Non-pigmented ciliary epithelial cell (primary cell): ENCODE data around the gene HEXIM2.
A peak's percentile ranks its signal among the peaks of the same experiment; 100 is the strongest.
"Not testable (repeated sequence)": the region's sequence is repeated elsewhere in the genome, so short reads cannot be mapped to it uniquely, and the experiment has no call there.

Experiments used
- DNase-seq: peaks from one replicate; pipeline ENCODE4 v3.0.0-alpha.2; 2010; ENCODE audit warnings: low read depth

Gene HEXIM2

DNA sequence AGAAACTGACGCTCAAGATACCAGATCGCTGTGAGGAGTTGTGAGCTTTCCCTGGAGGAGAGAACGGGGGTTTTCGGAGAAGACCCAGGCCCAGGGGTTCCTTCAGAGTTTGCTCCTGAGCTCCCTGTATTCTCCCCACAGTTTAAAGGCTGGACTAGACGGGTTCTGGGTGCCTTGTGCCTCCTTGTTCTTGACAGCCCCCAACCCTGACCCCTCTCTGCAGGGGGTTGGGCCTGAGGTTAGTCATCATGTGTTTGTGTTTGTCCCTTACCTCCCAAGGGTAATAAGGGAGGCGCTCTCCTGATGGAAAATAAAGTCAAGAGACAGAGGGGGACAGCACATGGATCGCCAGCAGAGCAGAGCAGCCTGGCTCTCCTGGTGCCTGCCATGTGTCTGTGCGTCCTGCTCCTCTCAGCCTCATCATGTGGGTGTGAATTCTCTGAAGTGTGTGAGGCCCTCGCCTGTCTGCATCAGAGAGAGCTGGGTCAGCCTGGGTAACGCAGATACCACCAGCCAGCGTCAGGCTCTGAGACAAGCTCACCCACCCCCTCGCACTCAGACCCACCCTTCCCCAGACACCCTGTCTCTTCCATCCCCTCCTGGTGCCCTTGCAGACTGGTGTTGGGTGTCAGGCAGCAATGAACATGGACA is 8.7 kb downstream of the HEXIM2 start:
- no peak for DNase-seq

DNA sequence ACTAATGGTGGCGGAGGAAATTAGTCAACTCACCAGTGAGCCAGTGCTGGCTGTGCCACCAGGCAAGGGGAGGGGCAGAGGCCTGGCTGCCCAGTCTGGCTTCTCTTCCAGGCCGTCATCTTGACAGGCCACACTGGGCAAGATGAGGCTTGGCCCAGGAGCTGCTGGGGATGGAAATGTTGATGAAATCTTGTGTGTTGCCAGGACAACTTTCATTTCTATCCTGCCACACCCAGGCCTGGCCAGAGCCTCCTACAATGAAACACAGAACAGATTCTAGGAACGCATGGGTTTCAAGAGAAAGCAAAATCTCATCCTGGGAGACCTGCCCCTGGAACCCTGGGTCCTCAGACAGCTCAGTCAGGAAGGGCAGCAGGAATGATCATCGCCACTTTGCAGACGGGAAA is 9.3 kb downstream of the HEXIM2 start:
- DNase-seq: no peak

DNA sequence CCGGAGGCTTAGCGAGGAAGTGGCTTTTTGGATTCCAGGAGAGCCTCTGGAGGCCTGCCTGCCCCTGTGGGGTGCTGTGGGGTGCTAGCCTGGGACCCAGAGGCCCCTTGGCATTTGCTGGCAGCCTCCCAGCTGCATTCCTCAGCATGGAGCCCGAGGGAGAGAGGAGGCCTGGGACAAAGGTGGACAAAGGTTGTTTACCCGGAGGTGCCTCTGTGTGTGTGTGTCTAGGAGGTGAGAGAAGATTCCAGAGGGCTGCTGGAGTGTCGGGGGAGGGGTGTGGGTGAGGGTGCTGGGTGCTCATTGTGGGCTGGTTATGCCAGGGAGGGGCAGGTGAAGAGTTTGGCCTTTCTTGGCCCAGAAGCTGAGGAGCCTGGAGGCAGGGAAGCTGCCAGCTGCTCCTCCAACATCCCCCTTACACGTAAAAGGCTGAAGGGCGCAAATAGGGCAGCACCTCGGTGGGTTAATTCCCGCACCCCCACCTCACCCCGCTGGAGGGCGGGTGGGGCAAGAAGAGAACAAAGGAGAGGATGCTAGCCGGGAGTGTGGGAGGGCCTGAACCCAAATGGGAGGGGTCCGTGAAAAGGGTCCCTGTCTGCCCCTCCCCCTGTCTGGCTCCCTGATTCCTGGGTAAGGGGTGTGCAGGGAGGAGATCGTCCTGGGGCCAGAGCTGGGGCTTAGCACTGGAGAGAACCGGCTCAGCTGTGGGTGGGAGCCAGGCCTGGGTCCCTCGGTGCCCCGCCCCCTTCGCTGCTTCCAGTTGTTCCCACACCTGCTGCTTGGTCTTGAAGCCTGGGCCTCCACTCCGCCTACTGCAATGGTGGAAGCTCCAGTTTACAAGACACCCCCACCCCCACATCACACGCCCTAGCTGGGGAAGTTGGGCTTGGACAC is 9.9 kb downstream of the HEXIM2 start:
- no peak for DNase-seq

GRCh38 chr17:45172232-45172540 is 10.5 kb downstream of the HEXIM2 start:
- no peak for DNase-seq

DNA sequence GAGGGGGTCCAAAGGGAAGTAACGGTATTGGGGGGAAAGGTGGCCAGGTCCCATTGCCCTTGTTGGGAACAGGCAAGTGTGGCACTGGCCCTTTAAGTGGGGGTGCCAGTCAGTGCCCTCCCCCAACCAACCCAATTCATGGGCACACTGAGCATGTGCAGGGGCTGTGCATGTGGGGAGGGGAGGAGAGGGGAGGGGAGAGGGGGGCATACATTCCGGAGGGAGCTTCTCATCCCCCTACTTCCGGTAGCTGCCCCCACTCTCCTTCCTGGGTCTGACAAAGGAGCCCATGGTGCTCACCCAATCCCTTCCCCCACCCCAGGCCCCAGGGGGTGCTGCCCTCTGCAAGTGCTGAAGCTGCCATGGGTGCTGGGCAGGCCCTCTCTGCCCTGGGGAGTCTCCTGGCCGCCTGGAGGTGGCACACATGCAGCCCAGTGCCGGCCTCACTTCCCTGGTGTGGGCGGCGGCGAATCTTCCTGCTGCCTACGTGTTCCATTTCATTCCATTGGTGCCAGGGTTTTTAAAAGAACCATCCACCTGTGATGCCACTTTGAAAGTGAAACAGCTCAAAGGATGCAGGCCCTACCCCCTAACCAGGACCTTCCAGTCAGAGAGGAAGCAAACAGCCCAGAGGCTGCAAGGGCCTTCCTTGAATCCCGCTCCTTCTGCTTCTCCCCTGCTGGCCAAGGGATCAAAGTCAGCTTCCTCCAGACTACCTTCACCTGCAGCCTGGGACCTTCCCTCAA is 11.0 kb downstream of the HEXIM2 start:
- DNase-seq: no peak

GRCh38 chr17:45175759-45176115 is 14.1 kb downstream of the HEXIM2 start:
- no peak for DNase-seq

DNA sequence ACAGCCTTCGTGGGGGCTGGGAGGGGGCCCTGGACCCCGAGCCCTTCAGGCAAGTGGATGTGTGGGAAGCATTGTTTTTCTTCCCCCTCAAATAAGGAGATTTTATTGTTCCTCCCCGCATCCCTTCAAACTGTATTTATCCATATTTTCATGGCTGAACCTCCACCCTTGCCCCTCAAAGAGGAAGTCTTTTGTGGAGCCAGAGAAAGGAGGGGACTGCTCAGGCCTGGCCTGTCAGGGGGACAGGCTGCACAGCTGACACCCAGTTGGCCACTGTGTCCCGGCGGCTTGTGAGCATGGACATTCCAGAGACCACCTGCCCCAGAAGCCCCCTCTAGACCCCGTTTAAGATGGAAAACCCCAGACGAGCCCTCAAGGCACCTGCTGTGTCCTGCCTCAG is 15.9 kb downstream of the HEXIM2 start:
- DNase-seq: no peak

DNA sequence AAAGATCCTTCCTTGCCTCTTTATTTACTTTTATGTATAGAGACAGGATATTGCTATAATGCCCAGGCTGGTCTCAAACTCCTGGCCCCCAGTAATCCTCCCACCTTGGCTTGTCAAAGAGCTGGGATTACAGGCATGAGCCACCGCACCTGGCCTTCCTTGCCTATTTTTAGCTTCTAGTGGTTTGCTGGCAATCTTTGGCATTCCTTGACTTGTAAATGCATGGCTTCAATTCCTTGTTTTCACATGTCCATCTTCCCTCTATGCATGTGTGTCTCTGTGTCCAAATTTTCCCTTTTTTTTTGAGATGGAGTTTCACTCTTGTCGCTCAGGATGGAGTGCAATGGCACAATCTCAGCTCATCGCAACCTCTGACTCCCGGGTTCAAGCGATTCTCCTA is 22.5 kb downstream of the HEXIM2 start:
- no peak for DNase-seq

DNA sequence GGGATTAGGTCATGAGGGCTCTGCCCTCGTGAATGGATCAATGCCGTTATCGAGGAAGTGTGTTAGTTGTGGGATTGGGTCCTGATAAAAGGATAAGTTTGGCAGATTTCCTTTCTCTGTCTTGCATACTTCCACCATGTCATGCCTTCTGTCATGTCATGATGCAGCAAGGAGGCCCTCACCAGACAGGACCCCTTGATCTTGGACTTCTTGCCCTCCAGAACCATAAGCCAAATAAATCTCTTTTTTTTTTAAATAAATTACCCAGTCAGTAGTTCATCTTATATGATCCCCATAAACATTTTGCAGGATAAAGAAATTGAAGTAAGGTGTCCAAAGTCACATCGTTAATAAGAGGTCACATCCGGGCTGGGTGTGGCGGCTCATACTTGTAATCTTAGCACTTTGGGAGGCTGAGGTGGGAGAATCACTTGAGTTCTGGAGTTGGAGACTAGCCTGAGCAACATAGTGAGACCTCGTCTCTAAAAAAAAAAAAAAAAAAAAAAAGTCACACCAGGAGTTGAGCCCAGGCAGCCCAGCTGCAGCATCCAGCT is 25.2 kb downstream of the HEXIM2 start:
- no peak for DNase-seq

- DNase-seq: no peak
Measured at GRCh38 chr17:45189009-45189408, 27.3 kb downstream of the HEXIM2 start.

DNA sequence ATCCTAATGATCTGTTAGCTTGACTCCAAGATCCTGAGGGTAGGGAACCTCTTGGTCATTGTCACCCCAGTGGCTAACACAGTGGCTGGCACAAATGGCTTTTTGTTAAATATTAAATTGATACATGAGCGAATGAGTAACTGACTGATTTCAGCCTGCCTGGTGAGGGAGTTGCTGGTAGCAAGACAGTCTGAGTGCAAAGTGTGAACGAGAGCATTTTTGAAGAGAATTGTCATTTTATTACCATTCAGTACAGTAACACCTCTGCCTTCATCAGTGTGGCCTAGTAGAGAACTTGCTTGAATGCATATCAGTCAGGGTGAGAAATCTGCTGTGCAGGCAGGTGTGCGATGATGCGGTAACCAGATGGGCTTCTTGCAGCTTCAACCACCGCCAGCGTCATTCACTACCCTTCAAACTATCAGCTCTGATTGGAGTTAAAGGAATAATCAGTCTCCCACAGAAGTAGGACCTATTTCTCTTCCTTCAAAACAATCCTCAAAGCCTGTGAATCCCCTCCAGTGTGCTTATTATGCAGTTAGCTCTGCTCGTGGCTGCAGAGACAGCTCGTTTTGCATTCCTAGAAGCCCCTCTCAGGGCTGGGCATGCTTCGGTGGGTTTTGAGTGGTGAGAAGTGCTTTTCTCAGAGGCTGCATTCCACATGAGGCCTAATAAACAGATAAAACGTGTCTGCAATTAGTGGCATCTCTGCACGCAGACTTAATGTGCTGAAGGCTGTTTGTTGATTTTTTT is 29.0 kb downstream of the HEXIM2 start:
- DNase-seq: no peak

GRCh38 chr17:45195424-45195823 is 33.7 kb downstream of the HEXIM2 start:
- no peak for DNase-seq

- no peak for DNase-seq
Measured at GRCh38 chr17:45197108-45197507, 35.4 kb downstream of the HEXIM2 start.

GRCh38 chr17:45197555-45198334 is 36.1 kb downstream of the HEXIM2 start:
- peak; percentile 23 for DNase-seq

- DNase-seq: no peak
Measured at GRCh38 chr17:45200701-45201100, 39.0 kb downstream of the HEXIM2 start.

DNA sequence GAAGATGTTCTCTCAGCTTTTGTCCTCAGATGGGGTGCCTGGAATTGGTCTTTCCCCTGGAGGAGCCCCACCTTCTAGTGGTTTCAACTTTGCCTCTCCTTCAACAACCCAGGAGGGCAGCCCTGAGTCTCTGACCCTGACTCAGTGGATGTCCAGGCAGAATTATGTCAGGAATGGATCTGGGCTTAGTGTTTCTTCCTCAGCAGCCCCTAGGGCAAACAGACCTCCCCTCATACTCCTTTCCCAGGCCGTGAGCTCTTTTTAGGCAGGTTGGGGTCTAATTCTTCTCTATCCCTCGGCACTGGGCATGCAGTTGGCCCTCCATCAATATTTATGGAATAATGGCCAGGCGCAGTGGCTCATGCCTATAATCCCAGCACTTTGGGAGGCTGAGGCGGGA is 39.8 kb downstream of the HEXIM2 start:
- no peak for DNase-seq

- not testable (repeated sequence) for DNase-seq
Measured at GRCh38 chr17:45201880-45202279, 40.2 kb downstream of the HEXIM2 start.

DNA sequence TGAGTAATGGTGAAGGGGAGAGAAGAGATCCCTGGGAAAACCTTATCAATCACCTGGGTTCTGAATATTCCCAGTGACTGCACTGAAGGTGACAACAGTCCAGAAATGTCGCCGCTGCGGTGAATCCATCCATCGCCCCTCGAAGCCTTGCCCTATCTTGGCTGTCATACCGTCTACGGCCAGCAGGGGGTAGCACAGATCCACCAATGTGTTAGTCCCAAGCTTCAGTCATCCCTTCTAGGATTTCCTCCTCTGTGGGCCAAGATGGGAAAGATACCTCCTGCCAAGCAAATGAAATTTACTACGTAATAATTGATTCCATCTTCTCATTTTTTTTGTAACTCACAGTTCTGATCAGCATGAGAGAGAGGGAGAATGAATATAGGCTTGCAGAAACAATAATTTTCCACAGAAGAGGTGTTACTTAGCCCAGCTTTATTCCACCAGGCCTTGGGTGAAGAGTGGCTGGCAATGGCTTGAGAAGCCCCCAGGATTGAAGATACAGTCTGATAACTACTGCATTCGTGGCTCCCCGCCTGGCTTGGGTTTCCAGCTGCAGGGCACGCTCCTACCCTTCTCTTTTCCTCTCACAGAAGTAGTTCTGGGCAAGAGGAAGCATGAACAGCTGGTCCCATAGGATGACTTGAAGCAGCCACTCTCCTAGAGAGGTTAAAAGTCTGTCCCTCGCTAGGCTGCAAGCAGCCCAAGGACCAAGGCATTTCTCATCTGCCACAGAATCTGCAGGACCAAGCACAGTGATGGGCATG is 57.4 kb downstream of the HEXIM2 start:
- DNase-seq: peak; percentile 34
